EL (cell line): ENCODE measurements around the gene S100A13.
"Not testable (repeated sequence)": the region's sequence is repeated elsewhere in the genome, so short reads cannot be mapped to it uniquely, and the experiment has no call there.

Experiments used
- DNase-seq: peaks from one replicate; pipeline ENCODE4 v3.0.0-alpha.2; 2016

The S100A13 gene

GRCh38 chr1:153599847-153600246 lies 27.5 kb downstream of the S100A13 start:
- DNase-seq, result no peak

- peak; percentile 79 for DNase-seq
Observed at GRCh38 chr1:153598309-153599172, 28.8 kb downstream of the S100A13 start.

- peak; percentile 82 for DNase-seq
Observed at GRCh38 chr1:153597206-153597605, 30.1 kb downstream of the S100A13 start.

GRCh38 chr1:153592748-153593147 lies 34.6 kb downstream of the S100A13 start:
- no peak for DNase-seq

DNA sequence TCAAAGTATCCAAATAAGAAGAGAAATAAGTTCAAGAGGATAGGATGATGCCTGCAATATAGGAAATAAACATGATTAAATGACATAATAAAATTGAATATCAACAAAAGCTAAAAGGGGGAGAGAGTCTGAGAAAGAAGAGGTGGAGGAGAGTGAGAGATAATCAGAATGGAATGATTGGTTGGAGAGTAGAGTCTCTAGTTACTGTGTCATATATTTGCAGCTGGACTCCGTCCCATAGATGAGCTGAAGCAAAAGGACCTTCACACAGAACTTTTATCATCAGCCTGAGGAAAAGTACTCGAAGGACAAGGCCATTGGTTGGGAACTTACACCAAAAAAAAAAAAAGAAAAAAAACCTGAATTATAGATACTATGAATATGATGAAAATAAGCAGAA lies 38.8 kb downstream of the S100A13 start:
- no peak for DNase-seq

GRCh38 chr1:153588033-153588432 lies 39.3 kb downstream of the S100A13 start:
- DNase-seq, result not testable (repeated sequence)

DNA sequence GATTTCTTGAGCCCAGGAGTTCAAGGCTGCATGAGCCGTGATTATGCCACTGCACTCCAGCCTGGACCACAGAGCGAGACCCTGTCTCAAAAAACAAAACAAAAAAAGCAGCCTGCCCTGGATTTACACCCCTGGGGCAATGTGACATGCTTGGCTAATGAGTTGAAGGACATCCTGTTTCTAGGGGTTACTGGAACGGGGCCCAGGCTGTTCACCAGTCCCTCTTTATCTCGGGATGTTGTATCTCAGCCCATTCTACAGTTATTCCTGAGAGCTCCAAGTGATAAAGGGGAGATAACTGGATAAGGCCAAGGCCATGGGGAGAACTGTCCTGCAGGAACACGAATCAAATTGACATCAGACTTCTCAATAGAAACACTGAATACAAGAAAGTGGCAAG lies 40.0 kb downstream of the S100A13 start:
- peak; percentile 71 for DNase-seq

DNA sequence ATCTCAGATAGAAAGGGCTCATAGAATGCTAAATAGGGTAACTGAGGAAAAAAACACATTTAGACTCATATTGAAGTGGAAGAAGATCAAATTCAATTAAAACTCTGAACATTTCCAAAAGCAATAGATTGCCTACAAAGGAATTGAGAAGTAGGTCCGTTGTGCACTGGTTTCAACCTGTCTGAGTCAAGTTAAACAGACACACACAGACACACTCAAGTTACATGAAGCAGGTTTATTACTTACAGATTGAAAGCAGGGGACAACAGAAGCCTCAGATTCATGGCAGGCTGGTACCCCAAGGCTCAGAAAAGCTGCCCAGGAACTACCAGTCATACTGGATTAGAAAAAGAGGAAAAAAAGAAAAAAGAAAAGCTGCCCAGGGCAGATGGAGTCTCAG lies 41.0 kb downstream of the S100A13 start:
- DNase-seq, result no peak

GRCh38 chr1:153585006-153585405 lies 42.3 kb downstream of the S100A13 start:
- no peak for DNase-seq

GRCh38 chr1:153583976-153584375 lies 43.3 kb downstream of the S100A13 start:
- no peak for DNase-seq

DNA sequence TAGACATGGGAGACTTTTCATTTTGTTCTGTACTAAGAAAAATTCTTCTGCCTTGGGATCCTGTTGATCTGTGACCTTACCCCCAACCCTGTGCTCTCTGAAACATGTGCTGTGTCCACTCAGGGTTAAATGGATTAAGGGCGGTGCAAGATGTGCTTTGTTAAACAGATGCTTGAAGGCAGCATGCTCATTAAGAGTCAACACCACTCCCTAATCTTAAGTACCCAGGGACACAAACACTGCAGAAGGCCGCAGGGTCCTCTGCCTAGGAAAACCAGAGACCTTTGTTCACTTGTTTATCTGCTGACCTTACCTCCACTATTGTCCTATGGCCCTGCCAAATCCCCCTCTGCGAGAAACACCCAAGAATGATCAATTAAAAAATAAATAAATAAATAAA lies 43.8 kb downstream of the S100A13 start:
- not testable (repeated sequence) for DNase-seq

GRCh38 chr1:153582836-153583235 lies 44.5 kb downstream of the S100A13 start:
- DNase-seq, result not testable (repeated sequence)

DNA sequence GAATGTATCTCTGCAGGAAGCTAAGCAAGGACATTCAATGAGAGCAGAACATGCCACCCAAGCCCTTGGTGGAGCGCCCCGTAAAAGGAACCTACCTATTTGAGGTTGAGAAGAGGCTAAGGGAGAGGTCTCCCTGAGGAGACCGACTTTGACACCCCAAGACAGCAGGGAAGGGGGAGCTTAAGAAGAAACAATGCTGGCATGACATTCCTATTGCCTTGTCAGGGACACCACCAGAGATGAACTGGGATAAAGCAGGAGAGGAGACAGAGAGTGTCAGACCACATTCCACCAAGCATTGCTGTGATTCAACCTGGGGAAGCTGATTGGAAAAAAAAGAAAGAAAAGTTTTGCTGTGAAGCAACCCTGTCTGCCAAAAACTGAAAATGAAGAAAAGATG lies 48.4 kb downstream of the S100A13 start:
- peak; percentile 53 for DNase-seq

DNA sequence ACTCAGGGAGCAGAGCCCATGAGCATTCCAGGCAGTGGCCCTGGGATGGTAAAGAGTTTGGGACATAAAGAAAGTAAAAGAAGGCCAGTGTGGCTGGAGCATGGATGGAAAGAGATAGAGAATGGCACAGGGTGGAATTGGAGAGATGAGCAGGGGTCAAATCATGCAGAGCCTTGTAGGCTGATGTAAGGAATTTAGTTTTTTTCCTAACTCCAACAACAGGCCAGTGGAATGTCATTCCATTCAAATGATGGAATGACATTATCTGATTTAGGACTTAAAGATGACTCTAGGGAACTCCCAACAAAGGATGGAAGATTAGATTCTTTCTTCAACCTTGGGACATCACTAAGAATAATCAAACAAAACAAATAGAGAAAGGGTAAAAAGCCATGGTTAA lies 48.8 kb downstream of the S100A13 start:
- DNase-seq, result peak; percentile 76

- peak; percentile 29 for DNase-seq
Observed at GRCh38 chr1:153577624-153578051, 49.7 kb downstream of the S100A13 start.

DNA sequence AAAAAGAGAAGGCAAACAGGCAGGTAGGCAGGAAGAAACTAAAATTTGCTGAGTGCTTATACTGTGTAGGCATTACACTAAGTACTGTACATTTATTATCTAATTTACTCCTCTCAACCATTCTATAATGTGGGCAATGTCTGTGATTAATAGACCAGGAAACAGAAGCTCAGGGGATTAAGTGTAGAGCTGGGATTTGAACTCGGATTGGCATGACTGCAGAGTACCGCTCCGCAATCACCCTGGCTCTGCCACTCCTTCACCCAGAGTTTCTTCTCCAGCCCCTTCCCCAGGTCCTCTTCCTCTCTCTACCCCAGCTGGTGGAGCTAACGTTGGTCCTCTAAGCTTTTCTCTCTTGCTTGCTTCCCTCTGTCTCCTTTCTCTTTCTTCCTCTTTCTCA lies 50.2 kb downstream of the S100A13 start:
- DNase-seq, result no peak

DNA sequence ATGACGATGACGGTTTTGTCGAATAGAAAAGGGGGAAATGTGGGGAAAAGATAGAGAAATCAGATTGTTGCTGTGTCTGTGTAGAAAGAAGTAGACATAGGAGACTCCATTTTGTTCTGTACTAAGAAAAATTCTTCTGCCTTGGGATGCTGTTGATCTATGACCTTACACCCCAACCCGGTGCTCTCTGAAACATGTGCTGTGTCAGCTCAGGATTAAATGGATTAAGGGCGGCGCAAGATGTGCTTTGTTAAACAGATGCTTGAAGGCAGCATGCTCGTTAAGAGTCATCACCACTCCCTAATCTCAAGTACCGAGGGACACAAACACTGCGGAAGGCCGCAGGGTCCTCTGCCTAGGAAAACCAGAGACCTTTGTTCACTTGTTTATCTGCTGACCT lies 51.8 kb downstream of the S100A13 start:
- DNase-seq, result not testable (repeated sequence)

DNA sequence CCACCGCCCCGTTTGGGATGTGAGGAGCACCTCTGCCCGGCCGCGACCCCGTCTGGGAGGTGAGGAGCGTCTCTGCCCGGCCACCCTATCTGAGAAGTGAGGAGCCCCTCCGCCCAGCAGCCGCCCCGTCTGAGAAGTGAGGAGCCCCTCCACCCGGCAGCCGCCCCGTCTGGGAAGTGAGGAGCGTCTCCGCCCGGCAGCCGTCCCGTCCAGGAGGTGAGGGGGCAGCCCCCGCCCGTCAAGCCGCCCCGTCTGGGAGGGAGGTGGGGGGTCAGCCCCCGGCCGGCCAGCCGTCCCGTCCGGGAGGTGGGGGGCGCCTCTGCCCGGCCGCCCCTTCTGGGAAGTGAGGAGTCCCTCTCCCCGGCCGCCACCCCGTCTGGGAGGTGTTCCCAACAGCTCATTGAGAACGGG lies 52.2 kb downstream of the S100A13 start:
- DNase-seq, result not testable (repeated sequence)

DNA sequence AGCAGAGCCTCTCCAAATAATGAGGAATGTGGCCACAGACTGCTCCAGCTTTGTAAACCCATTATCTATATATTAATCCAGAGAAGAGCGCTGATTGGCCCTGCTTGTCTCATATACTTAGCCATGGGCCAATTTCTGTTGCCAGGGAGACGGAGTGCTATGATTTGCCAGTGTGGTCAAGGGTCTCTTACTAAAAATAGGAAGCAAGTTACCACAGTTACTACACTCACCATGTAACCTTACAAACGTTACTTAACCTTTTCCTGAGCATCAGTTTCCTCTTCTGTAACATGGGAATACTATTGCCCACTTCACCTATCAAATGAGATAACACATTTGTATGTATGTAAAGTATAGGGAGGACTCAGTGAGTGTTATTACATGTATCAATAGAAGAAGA lies 54.0 kb downstream of the S100A13 start:
- no peak for DNase-seq

DNA sequence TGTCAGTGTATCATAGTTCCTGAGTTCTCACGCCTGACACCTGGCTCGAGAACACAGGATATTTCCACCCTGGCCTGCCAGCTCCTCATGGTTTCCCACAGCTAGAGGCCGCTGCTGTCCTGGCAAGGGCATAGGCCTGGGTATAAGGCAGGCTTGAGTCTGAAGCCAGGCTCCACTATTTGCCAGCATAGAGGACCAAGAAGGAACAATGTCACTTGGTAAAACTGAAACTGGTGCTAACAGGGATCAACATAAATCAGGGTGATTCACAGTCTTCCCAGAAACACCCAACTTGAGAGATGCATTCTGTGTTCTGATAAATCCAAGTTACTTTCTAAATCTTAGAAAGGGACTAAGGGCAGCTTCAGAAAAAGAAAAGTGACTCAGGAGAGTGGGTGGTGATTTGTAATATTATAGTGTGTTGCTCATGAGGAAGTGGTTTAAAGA lies 54.7 kb downstream of the S100A13 start:
- peak; percentile 86 for DNase-seq

DNA sequence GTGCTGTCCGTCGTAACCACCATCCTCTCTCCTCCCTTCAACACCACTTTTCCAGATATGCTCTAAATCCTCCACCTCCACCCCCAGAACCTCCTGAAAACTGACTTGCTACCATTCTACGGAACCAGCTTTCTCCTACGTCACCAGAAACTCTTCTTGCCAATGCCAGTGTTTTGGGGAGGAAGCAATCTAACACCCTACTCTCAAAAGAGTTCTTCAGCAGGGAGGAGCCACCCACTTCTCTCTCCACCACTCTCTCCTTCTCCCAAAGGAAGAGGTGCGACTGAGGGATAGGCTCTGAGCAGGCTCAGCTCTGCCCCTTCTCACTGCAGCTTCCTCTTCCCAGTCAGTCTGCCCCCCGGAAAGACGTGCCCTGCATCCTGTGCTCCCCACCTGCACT lies 55.6 kb downstream of the S100A13 start:
- no peak for DNase-seq

GRCh38 chr1:153570874-153571273 lies 56.4 kb downstream of the S100A13 start:
- DNase-seq, result no peak

GRCh38 chr1:153569465-153569864 lies 57.8 kb downstream of the S100A13 start:
- no peak for DNase-seq
